H9 (cell line): ENCODE measurements around the gene TASOR2. TPM values are rescaled to one million over a fixed set of nuclear protein-coding genes. Genes with fewer than 3 reads are reported as not detected.

Experiments used
- DNase-seq: peaks from one replicate; pipeline ENCODE4 v3.0.0-alpha.2; 2017
- H2AFZ ChIP-seq: one replicate; pipeline ENCODE4 v1.6.1; 2013; ENCODE audit warnings: mild to moderate bottlenecking, low read length, control low read depth, moderate library complexity
- H2AK5ac ChIP-seq: 2 replicates; pipeline ENCODE4 v1.6.1; 2013; ENCODE audit warnings: low read length, control low read depth, mixed read lengths; ENCODE audit not compliant: insufficient read length
- H2BK120ac ChIP-seq: one replicate; pipeline ENCODE4 v1.6.1; 2013; ENCODE audit warnings: low read depth, mild to moderate bottlenecking, low read length, control low read depth, inconsistent platforms; ENCODE audit not compliant: poor library complexity, severe bottlenecking
- H2BK12ac ChIP-seq: 2 replicates; pipeline ENCODE4 v1.6.1; 2013; ENCODE audit warnings: low read length, control low read depth, mixed read lengths, low read depth; ENCODE audit not compliant: insufficient read length
- H2BK15ac ChIP-seq: 2 replicates; pipeline ENCODE4 v1.6.1; 2013; ENCODE audit warnings: low read depth, low read length, control low read depth
- H2BK20ac ChIP-seq: one replicate; pipeline ENCODE4 v1.6.1; 2013; ENCODE audit warnings: low read depth, mild to moderate bottlenecking, low read length, control low read depth, inconsistent platforms; ENCODE audit not compliant: poor library complexity, severe bottlenecking
- H2BK5ac ChIP-seq: 2 replicates; pipeline ENCODE4 v1.6.1; 2013; ENCODE audit warnings: low read length, control low read depth, mixed read lengths; ENCODE audit not compliant: insufficient read length
- H3K14ac ChIP-seq: 2 replicates; pipeline ENCODE4 v1.6.1; 2013; ENCODE audit warnings: low read length, control low read depth; ENCODE audit not compliant: insufficient read depth
- H3K18ac ChIP-seq: 2 replicates; pipeline ENCODE4 v1.6.1; 2013; ENCODE audit warnings: low read depth, mild to moderate bottlenecking, mixed read lengths, low read length, control low read depth; ENCODE audit not compliant: insufficient read length
- H3K23ac ChIP-seq: 2 replicates; pipeline ENCODE4 v1.6.1; 2013; ENCODE audit warnings: low read length, control low read depth, mixed read lengths, low read depth; ENCODE audit not compliant: insufficient read length
- H3K23me2 ChIP-seq: 2 replicates; pipeline ENCODE4 v1.6.1; 2013; ENCODE audit warnings: low read depth, mild to moderate bottlenecking, mixed read lengths, low read length, control low read depth; ENCODE audit not compliant: insufficient read length, poor library complexity, severe bottlenecking
- H3K27ac ChIP-seq: 2 replicates; pipeline ENCODE4 v1.5.1; 2013; ENCODE audit warnings: low read length, control low read depth, mixed read lengths, low read depth; ENCODE audit not compliant: insufficient read length
- H3K27me3 ChIP-seq: 2 replicates; pipeline ENCODE4 v1.6.1; 2013; ENCODE audit warnings: low read length, control low read depth, inconsistent platforms; ENCODE audit not compliant: insufficient read depth
- H3K4ac ChIP-seq: 2 replicates; pipeline ENCODE4 v1.6.1; 2013; ENCODE audit warnings: low read depth, mild to moderate bottlenecking, control low read depth, inconsistent platforms, low read length, moderate library complexity
- H3K4me1 ChIP-seq: 2 replicates; pipeline ENCODE4 v1.6.1; 2013; ENCODE audit warnings: low read length, control low read depth, inconsistent platforms; ENCODE audit not compliant: insufficient read depth
- H3K4me2 ChIP-seq: 2 replicates; pipeline ENCODE4 v1.6.1; 2013; ENCODE audit warnings: low read length, control low read depth, mixed read lengths; ENCODE audit not compliant: insufficient read length, insufficient read depth
- H3K56ac ChIP-seq: 2 replicates; pipeline ENCODE4 v1.6.1; 2013; ENCODE audit warnings: low read depth, mild to moderate bottlenecking, mixed read lengths, low read length, control low read depth; ENCODE audit not compliant: insufficient read length
- H3K79me1 ChIP-seq: 2 replicates; pipeline ENCODE4 v1.6.1; 2013; ENCODE audit warnings: low read depth, mild to moderate bottlenecking, moderate library complexity, low read length, control low read depth, inconsistent platforms; ENCODE audit not compliant: insufficient read depth, poor library complexity, severe bottlenecking
- H3K79me2 ChIP-seq: 2 replicates; pipeline ENCODE4 v1.6.1; 2013; ENCODE audit warnings: low read length, control low read depth, inconsistent platforms; ENCODE audit not compliant: insufficient read depth
- H3K9ac ChIP-seq: 2 replicates; pipeline ENCODE4 v1.6.1; 2013; ENCODE audit warnings: low read length, control low read depth, mixed read lengths; ENCODE audit not compliant: insufficient read length; ENCODE audit errors: extremely low read depth
- H3K9me3 ChIP-seq: one replicate; pipeline ENCODE4 v1.6.1; 2013; ENCODE audit warnings: low read depth, low read length, inconsistent platforms; ENCODE audit not compliant: control insufficient read depth
- H3T11ph ChIP-seq: one replicate; pipeline ENCODE4 v1.6.1; 2013; ENCODE audit warnings: mild to moderate bottlenecking, low read length, control low read depth, inconsistent platforms
- H4K20me1 ChIP-seq: one replicate; pipeline ENCODE4 v1.6.1; 2013; ENCODE audit not compliant: control insufficient read depth, insufficient read length, insufficient read depth
- H4K5ac ChIP-seq: 2 replicates; pipeline ENCODE4 v1.6.1; 2013; ENCODE audit warnings: low read depth, mild to moderate bottlenecking, mixed read lengths, low read length, control low read depth; ENCODE audit not compliant: insufficient read length
- H4K8ac ChIP-seq: replicated peaks from 2 replicates; pipeline ENCODE4 v1.6.1; 2013; ENCODE audit warnings: low read length, control low read depth, mixed read lengths, low read depth; ENCODE audit not compliant: insufficient read length
- H4K91ac ChIP-seq: 2 replicates; pipeline ENCODE4 v1.6.1; 2013; ENCODE audit warnings: low read depth, mild to moderate bottlenecking, moderate library complexity, mixed read lengths, low read length, control low read depth; ENCODE audit not compliant: insufficient read length
- H3K27ac Mint-ChIP-seq, 3 experiments: 2 replicates in 2 of 3; 3 replicates in 1 of 3; pipeline ENCODE4 v1.8.0; 2020 to 2021; ENCODE audit warnings: mixed read lengths in 3 of 3, mild to moderate bottlenecking in 1 of 3, moderate library complexity in 1 of 3
- H3K27me3 Mint-ChIP-seq: 2 replicates; pipeline ENCODE4 v1.8.0; 2021; ENCODE audit warnings: low read depth, mild to moderate bottlenecking, moderate library complexity, mixed read lengths
- H3K36me3 Mint-ChIP-seq, 3 experiments: 2 replicates in 2 of 3; 3 replicates in 1 of 3; pipeline ENCODE4 v1.8.0; 2020 to 2021; ENCODE audit warnings: low read depth in 3 of 3, mixed read lengths in 3 of 3; ENCODE audit not compliant: insufficient read depth in 1 of 3
- H3K4me1 Mint-ChIP-seq, 2 experiments: 2 replicates each; pipeline ENCODE4 v1.8.0; 2020; ENCODE audit warnings: mixed read lengths in 2 of 2
- H3K4me3 Mint-ChIP-seq, 2 experiments: 2 replicates in 1 of 2; 3 replicates in 1 of 2; pipeline ENCODE4 v1.8.0; 2020 to 2021; ENCODE audit warnings: mild to moderate bottlenecking in 2 of 2, mixed read lengths in 2 of 2, moderate library complexity in 1 of 2
- H3K9me3 Mint-ChIP-seq, 2 experiments: 2 replicates in 1 of 2; 3 replicates in 1 of 2; pipeline ENCODE4 v1.8.0; 2020; ENCODE audit warnings: mild to moderate bottlenecking in 2 of 2, mixed read lengths in 2 of 2, moderate library complexity in 1 of 2
- CTCF ChIP-seq: fragments of 200-600 bp; sonication (generic); conservative IDR thresholded peaks from 3 replicates; pipeline ENCODE4 v1.8.0; 2021; ENCODE audit warnings: antibody characterized with exemption, mild to moderate bottlenecking
- WGBS: extraction: QIAGEN DNeasy Blood & Tissue Kit; methylation state at CpG from one replicate; pipeline ENCODE4 v1.1.7; 2013; ENCODE audit warnings: missing lambda C conversion rate, low lambda C conversion rate, mixed read lengths; ENCODE audit not compliant: insufficient read length; ENCODE audit errors: extremely low coverage; 5-methylcytosine and 5-hydroxymethylcytosine counted together
- total RNA-seq: library from RNA; stranded (reverse); gene quantifications from 2 replicates; pipeline ENCODE4 v1.2.1, GENCODE V29; 2021

Gene TASOR2
- total RNA-seq, 1 experiment from 2014 or later = 64.5 TPM

DNA sequence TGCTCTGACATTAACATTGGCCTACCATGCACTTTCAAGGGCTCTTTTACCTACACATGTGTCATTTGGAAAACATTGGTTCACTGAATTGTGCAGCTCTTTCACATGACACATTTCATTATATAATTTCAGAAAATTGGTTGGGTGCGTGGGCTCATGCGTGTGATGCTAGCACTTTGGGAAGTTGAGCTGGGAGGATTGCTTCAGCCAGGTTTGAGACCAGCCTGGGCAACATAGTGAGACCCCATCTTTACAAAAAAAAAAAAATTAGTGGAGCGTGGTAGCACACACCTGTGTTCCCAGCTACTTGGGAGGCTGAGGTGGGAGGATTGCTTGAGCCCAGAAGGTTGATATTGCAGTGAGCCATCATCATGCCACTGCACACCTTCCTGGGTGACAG lies 3.9 kb downstream of the TASOR2 start:
- Histone ChIP-seq H3K18ac (no peak overlapping the region), H2AFZ (no peak overlapping the region), H3K9ac (no peak overlapping the region), H4K20me1 (no peaks in the 10 kb centered on the region), H3K23me2 (peaks cover 14% of the 10 kb centered on the region), H3K27ac (no peak overlapping the region), H2BK12ac (no peak overlapping the region), H2BK20ac (no peak overlapping the region), H3K4me2 (no peak overlapping the region), H2AK5ac (no peak overlapping the region), H3K9me3 (no peaks in the 10 kb centered on the region), H3K4ac (no peak overlapping the region), H3K4me1 (peaks cover 2% of the 10 kb centered on the region; the same call in 1 of the 2 replicates), H3K79me2 (peaks cover 24% of the 10 kb centered on the region; the same call in 1 of the 2 replicates), H2BK120ac (no peak overlapping the region), H3K27me3 (no peaks in the 10 kb centered on the region), H3K79me1 (peaks cover under 1% of the 10 kb centered on the region), H3K56ac (no peak overlapping the region), H2BK5ac (no peak overlapping the region), H3T11ph (no peak overlapping the region), H4K5ac (no peak overlapping the region), H3K14ac (no peak overlapping the region), H4K8ac (no peak overlapping the region), H2BK15ac (no peak overlapping the region), H3K23ac (no peak overlapping the region), H4K91ac (no peak overlapping the region)
- Mint-ChIP-seq H3K4me3 (no peak overlapping the region), H3K4me1 (peaks cover 29 to 33% of the 10 kb centered on the region in 2 experiments), H3K9me3 (peaks cover 0 to 7% of the 10 kb centered on the region in 2 experiments; a peak in 2 of 5 replicates), H3K27ac (no peak overlapping the region), H3K27me3 (peaks cover 7% of the 10 kb centered on the region), H3K36me3 (peaks cover 0 to 4% (median 2%) of the 10 kb centered on the region in 3 experiments; a peak in 2 of 7 replicates)
- no peak for DNase-seq
- TF ChIP-seq CTCF = no peak
- WGBS = no CpG with 5 or more reads among the region's 3 CpGs
